ENCODE measurements around the gene MGAT4C. TPM values are rescaled to one million over a fixed set of nuclear protein-coding genes. Genes with fewer than 3 reads are reported as not detected.

The MGAT4C gene
- total and polyA plus RNA-seq, 4 donors = 6.9 to 28.8 (median 10.0) TPM

GRCh38 chr12:85947286-85947685, 308.9 kb downstream of the MGAT4C start:
- Histone ChIP-seq H3K27me3 (ENCODE audit: control insufficient read depth, insufficient read depth, low read length) (no peaks in the 10 kb centered on the region), H3K4me1 (ENCODE audit: control insufficient read depth, insufficient read depth, low read length) (no peaks in the 10 kb centered on the region), H3K36me3 (ENCODE audit: control insufficient read depth, insufficient read depth, low read length) (no peaks in the 10 kb centered on the region), H3K9me3 (ENCODE audit: control insufficient read depth, insufficient read depth, low read length) (no peaks in the 10 kb centered on the region), H3K4me3 (ENCODE audit: low read depth, low read length) (no peak overlapping the region), H3K27ac (ENCODE audit: low read depth, low read length) (no peak overlapping the region)
- WGBS (ENCODE audit: insufficient coverage) = 88% methylated on average over 11 of the region's 12 CpGs
- no peak for DNase-seq (ENCODE audit: low read depth in 4 of 6, low spot score in 6 of 6)

GRCh38 chr12:85946375-85946774, 309.8 kb downstream of the MGAT4C start:
- H3K4me1 ChIP-seq (ENCODE audit: control insufficient read depth, insufficient read depth, low read length) = no peaks in the 10 kb centered on the region
- 96% methylated on average over 5 of the region's 5 CpGs for WGBS (ENCODE audit: insufficient coverage)
- no peaks in the 10 kb centered on the region for H3K27me3 ChIP-seq (ENCODE audit: control insufficient read depth, insufficient read depth, low read length)
- no peaks in the 10 kb centered on the region for H3K36me3 ChIP-seq (ENCODE audit: control insufficient read depth, insufficient read depth, low read length)
- no peak overlapping the region for H3K4me3 ChIP-seq (ENCODE audit: low read depth, low read length)
- DNase-seq (ENCODE audit: low read depth in 4 of 6, low spot score in 6 of 6) = no peak
- H3K27ac ChIP-seq (ENCODE audit: low read depth, low read length) = no peak overlapping the region
- H3K9me3 ChIP-seq (ENCODE audit: control insufficient read depth, insufficient read depth, low read length) = no peaks in the 10 kb centered on the region

GRCh38 chr12:85927166-85927565, 329.0 kb downstream of the MGAT4C start:
- no peaks in the 10 kb centered on the region for H3K9me3 ChIP-seq (ENCODE audit: control insufficient read depth, insufficient read depth, low read length)
- DNase-seq (ENCODE audit: low read depth in 4 of 6, low spot score in 6 of 6) = no peak
- no peaks in the 10 kb centered on the region for H3K27me3 ChIP-seq (ENCODE audit: control insufficient read depth, insufficient read depth, low read length)
- H3K36me3 ChIP-seq (ENCODE audit: control insufficient read depth, insufficient read depth, low read length) = no peaks in the 10 kb centered on the region
- no peaks in the 10 kb centered on the region for H3K4me1 ChIP-seq (ENCODE audit: control insufficient read depth, insufficient read depth, low read length)
- H3K27ac ChIP-seq (ENCODE audit: low read depth, low read length) = no peak overlapping the region
- no peak overlapping the region for H3K4me3 ChIP-seq (ENCODE audit: low read depth, low read length)

- no peaks in the 10 kb centered on the region for H3K27me3 ChIP-seq (ENCODE audit: control insufficient read depth, insufficient read depth, low read length)
Observed at GRCh38 chr12:85923767-85924331, 332.3 kb downstream of the MGAT4C start.

GRCh38 chr12:85920324-85920947, 335.8 kb downstream of the MGAT4C start:
- no peak overlapping the region for H3K27ac ChIP-seq (ENCODE audit: low read depth, low read length)
- H3K36me3 ChIP-seq (ENCODE audit: control insufficient read depth, insufficient read depth, low read length) = no peaks in the 10 kb centered on the region
- no peaks in the 10 kb centered on the region for H3K4me1 ChIP-seq (ENCODE audit: control insufficient read depth, insufficient read depth, low read length)
- no peaks in the 10 kb centered on the region for H3K27me3 ChIP-seq (ENCODE audit: control insufficient read depth, insufficient read depth, low read length)
- WGBS (ENCODE audit: insufficient coverage) = no CpG with 5 or more reads among the region's 3 CpGs
- H3K9me3 ChIP-seq (ENCODE audit: control insufficient read depth, insufficient read depth, low read length) = peaks cover 2% of the 10 kb centered on the region
- DNase-seq (ENCODE audit: low read depth in 4 of 6, low spot score in 6 of 6) = peak in 5 of 6 donors; percentile 12 to 90 (median 48)
- no peak overlapping the region for H3K4me3 ChIP-seq (ENCODE audit: low read depth, low read length)

More at GRCh38 chr12:85923767-85924331, 332.3 kb downstream of the MGAT4C start:
- no peaks in the 10 kb centered on the region for H3K36me3 ChIP-seq (ENCODE audit: control insufficient read depth, insufficient read depth, low read length)
- H3K4me3 ChIP-seq (ENCODE audit: low read depth, low read length) = no peak overlapping the region
- no peaks in the 10 kb centered on the region for H3K4me1 ChIP-seq (ENCODE audit: control insufficient read depth, insufficient read depth, low read length)
- no peak overlapping the region for H3K27ac ChIP-seq (ENCODE audit: low read depth, low read length)
- WGBS (ENCODE audit: insufficient coverage) = no CpG with 5 or more reads among the region's 1 CpG
- peak in 5 of 6 donors; percentile 4 to 80 (median 31) for DNase-seq (ENCODE audit: low read depth in 4 of 6, low spot score in 6 of 6)
- H3K9me3 ChIP-seq (ENCODE audit: control insufficient read depth, insufficient read depth, low read length) = no peaks in the 10 kb centered on the region

Measured in spinal cord (tissue), 10 donors.